Neural progenitor cell (in vitro differentiated cells): ENCODE measurements around the gene WDR5. TPM values are rescaled to one million over a fixed set of nuclear protein-coding genes. Genes with fewer than 3 reads are reported as not detected.

Experiments
- DNase-seq: peaks from one replicate; pipeline ENCODE4 v3.0.0-alpha.2; 2016; ENCODE audit warnings: low spot score
- H2AFZ ChIP-seq: fragments of 200-600 bp; sonication (generic); replicated peaks from 2 replicates; pipeline ENCODE4 v1.6.1; 2016; ENCODE audit warnings: antibody characterized with exemption
- H3F3A ChIP-seq: fragments of 200-600 bp; sonication (generic); 2 replicates; pipeline ENCODE4 v1.6.1; 2016; ENCODE audit warnings: antibody characterized with exemption, low read depth
- H3K27ac ChIP-seq: fragments of 200-600 bp; sonication (generic); 2 replicates; pipeline ENCODE4 v1.5.1; 2016; ENCODE audit warnings: mild to moderate bottlenecking
- H3K27me3 ChIP-seq: fragments of 200-600 bp; sonication (generic); 2 replicates; pipeline ENCODE4 v1.6.1; 2016; ENCODE audit warnings: mild to moderate bottlenecking, moderate library complexity
- H3K36me3 ChIP-seq: fragments of 200-600 bp; sonication (generic); 2 replicates; pipeline ENCODE4 v1.5.1; 2016
- H3K4me1 ChIP-seq: fragments of 200-600 bp; sonication (generic); 2 replicates; pipeline ENCODE4 v1.6.1; 2016; ENCODE audit warnings: mixed run types
- H3K4me2 ChIP-seq: fragments of 200-600 bp; sonication (generic); 2 replicates; pipeline ENCODE4 v1.6.1; 2016
- H3K4me3 ChIP-seq: fragments of 200-600 bp; sonication (generic); 2 replicates; pipeline ENCODE4 v1.5.1; 2016
- H3K79me2 ChIP-seq: fragments of 200-600 bp; sonication (generic); 2 replicates; pipeline ENCODE4 v1.6.1; 2016; ENCODE audit warnings: low read depth
- H3K9ac ChIP-seq: fragments of 200-600 bp; sonication (generic); 2 replicates; pipeline ENCODE4 v1.6.1; 2016
- H3K9me3 ChIP-seq: fragments of 200-600 bp; sonication (generic); 2 replicates; pipeline ENCODE4 v1.5.1; 2016; ENCODE audit warnings: low read depth
- H4K20me1 ChIP-seq: fragments of 200-600 bp; sonication (generic); 2 replicates; pipeline ENCODE4 v1.6.1; 2016; ENCODE audit warnings: low read depth
- H3K27ac Mint-ChIP-seq: 3 replicates; pipeline ENCODE4 v1.8.0; 2021; ENCODE audit warnings: mixed read lengths
- H3K27me3 Mint-ChIP-seq: 2 replicates; pipeline ENCODE4 v1.8.0; 2022; ENCODE audit warnings: low read depth, mild to moderate bottlenecking, inconsistent platforms, moderate library complexity, mixed read lengths; ENCODE audit not compliant: insufficient read depth
- H3K36me3 Mint-ChIP-seq: 3 replicates; pipeline ENCODE4 v1.8.0; 2021; ENCODE audit warnings: mixed read lengths
- H3K4me1 Mint-ChIP-seq: 3 replicates; pipeline ENCODE4 v1.8.0; 2021; ENCODE audit warnings: mixed read lengths
- H3K4me3 Mint-ChIP-seq: 3 replicates; pipeline ENCODE4 v1.8.0; 2021; ENCODE audit warnings: mild to moderate bottlenecking, moderate library complexity, mixed read lengths
- H3K9me3 Mint-ChIP-seq: 3 replicates; pipeline ENCODE4 v1.8.0; 2020; ENCODE audit warnings: mixed read lengths
- CTCF ChIP-seq: fragments of 200-600 bp; sonication (generic); IDR thresholded peaks from 2 replicates; pipeline ENCODE4 v1.5.1; 2017; ENCODE audit warnings: antibody characterized with exemption, mild to moderate bottlenecking
- EZH2 ChIP-seq: fragments of 200-600 bp; sonication (generic); IDR thresholded peaks from 2 replicates; pipeline ENCODE4 v1.6.1; 2017; ENCODE audit warnings: antibody characterized with exemption, mild to moderate bottlenecking, moderate library complexity
- EZH2phosphoT487 ChIP-seq: fragments of 200-600 bp; sonication (generic); IDR thresholded peaks from 2 replicates; pipeline ENCODE4 v1.6.1; 2017; ENCODE audit warnings: antibody characterized with exemption
- total RNA-seq: library from RNA; depleted of rRNA; stranded (reverse); fragments of >200 nt; gene quantifications from 2 replicates; pipeline ENCODE4 v1.2.3, GENCODE V29; 2015; ENCODE audit warnings: low replicate concordance

The WDR5 gene
- total RNA-seq, 1 donor from 2014 or later = 26.7 TPM

- H3K27ac Mint-ChIP-seq = peak overlapping the region; percentile 63
- no peak for TF ChIP-seq EZH2phosphoT487
- no peak for TF ChIP-seq CTCF
- TF ChIP-seq EZH2 = no peak
- no peak overlapping the region for H3K27ac ChIP-seq
- H3K79me2 ChIP-seq = no peaks in the 10 kb centered on the region
- no peak overlapping the region for H3K4me3 ChIP-seq
- peaks cover 25% of the 10 kb centered on the region for H3K36me3 Mint-ChIP-seq
- peaks cover 3% of the 10 kb centered on the region for H3K27me3 Mint-ChIP-seq
- no peak overlapping the region for H3K9ac ChIP-seq
- H3K9me3 Mint-ChIP-seq = no peaks in the 10 kb centered on the region
- H3K27me3 ChIP-seq = no peaks in the 10 kb centered on the region
- H3F3A ChIP-seq = no peaks in the 10 kb centered on the region
- no peak overlapping the region for H3K4me2 ChIP-seq
- no peak for DNase-seq
- no peaks in the 10 kb centered on the region for H3K36me3 ChIP-seq
- peaks cover 8% of the 10 kb centered on the region for H3K4me1 Mint-ChIP-seq
- H3K4me3 Mint-ChIP-seq = no peak overlapping the region
- no peak overlapping the region for H2AFZ ChIP-seq
- H3K9me3 ChIP-seq = no peaks in the 10 kb centered on the region
- H4K20me1 ChIP-seq = peaks cover 1% of the 10 kb centered on the region
- H3K4me1 ChIP-seq = no peaks in the 10 kb centered on the region
These were observed 16.6 kb downstream of the WDR5 start for GRCh38 chr9:134152488-134152887.

GRCh38 chr9:134153450-134153849 is 17.6 kb downstream of the WDR5 start:
- no peaks in the 10 kb centered on the region for H3K79me2 ChIP-seq
- peaks cover 29% of the 10 kb centered on the region for H3K36me3 Mint-ChIP-seq
- H3K4me3 ChIP-seq = no peak overlapping the region
- H3K4me1 Mint-ChIP-seq = peaks cover 8% of the 10 kb centered on the region
- no peaks in the 10 kb centered on the region for H3K27me3 ChIP-seq
- H2AFZ ChIP-seq = no peak overlapping the region
- no peaks in the 10 kb centered on the region for H3K9me3 ChIP-seq
- no peaks in the 10 kb centered on the region for H3F3A ChIP-seq
- H3K27me3 Mint-ChIP-seq = peaks cover 3% of the 10 kb centered on the region
- no peaks in the 10 kb centered on the region for H3K36me3 ChIP-seq
- no peak for DNase-seq
- H3K4me1 ChIP-seq = no peaks in the 10 kb centered on the region
- H3K27ac ChIP-seq = no peak overlapping the region
- TF ChIP-seq CTCF = no peak
- no peak for TF ChIP-seq EZH2phosphoT487
- TF ChIP-seq EZH2 = no peak
- no peaks in the 10 kb centered on the region for H4K20me1 ChIP-seq
- H3K9ac ChIP-seq = no peak overlapping the region
- H3K4me2 ChIP-seq = no peak overlapping the region
- H3K27ac Mint-ChIP-seq = no peak overlapping the region
- no peaks in the 10 kb centered on the region for H3K9me3 Mint-ChIP-seq
- H3K4me3 Mint-ChIP-seq = no peak overlapping the region

- H3K27me3 ChIP-seq = no peaks in the 10 kb centered on the region
- no peak overlapping the region for H3K4me3 ChIP-seq
- H3K79me2 ChIP-seq = no peaks in the 10 kb centered on the region
- peaks cover 8% of the 10 kb centered on the region for H3K4me1 Mint-ChIP-seq
- H3K36me3 ChIP-seq = no peaks in the 10 kb centered on the region
- no peaks in the 10 kb centered on the region for H3K9me3 ChIP-seq
- no peak overlapping the region for H3K4me3 Mint-ChIP-seq
- H3K27ac ChIP-seq = no peak overlapping the region
- no peaks in the 10 kb centered on the region for H3K4me1 ChIP-seq
- H3K27me3 Mint-ChIP-seq = peaks cover 3% of the 10 kb centered on the region
- peaks cover 2% of the 10 kb centered on the region for H3F3A ChIP-seq
- TF ChIP-seq CTCF (no peak), EZH2 (no peak), EZH2phosphoT487 (no peak)
- H3K36me3 Mint-ChIP-seq = peaks cover 26% of the 10 kb centered on the region
- DNase-seq = no peak
- H3K9ac ChIP-seq = no peak overlapping the region
- no peaks in the 10 kb centered on the region for H3K9me3 Mint-ChIP-seq
- H2AFZ ChIP-seq = no peak overlapping the region
- no peak overlapping the region for H3K27ac Mint-ChIP-seq
- H4K20me1 ChIP-seq = no peaks in the 10 kb centered on the region
- no peak overlapping the region for H3K4me2 ChIP-seq
These were observed 18.4 kb downstream of the WDR5 start for GRCh38 chr9:134154262-134154701.
